PC-3 (cell line): Measurements from ENCODE around the gene CGNL1. TPM values are rescaled to one million over a fixed set of nuclear protein-coding genes. Genes with fewer than 3 reads are reported as not detected.
A peak's percentile ranks its signal among the peaks of the same experiment; 100 is the strongest.

Experiments
- ATAC-seq: fragments of 200-7000 bp; cut with Tn5 transposase; 2 replicates; pipeline ENCODE4 v1.9.1; 2020; ENCODE audit warnings: mild to moderate bottlenecking, moderate library complexity
- BruUV-seq: library from RNA; stranded (reverse); fragments of 400-500 nt; replicated peaks from 2 replicates; lab custom pipeline; 2021; lab: Mats Ljungman, UMichigan
- CTCF ChIA-PET: fragments of 300-600 bp; sonication (Branson Sonifier 250); formaldehyde crosslinking; loops from one replicate; lab custom pipeline; 2022; ENCODE audit warnings: antibody characterized with exemption; lab: Charles Lee
- POLR2A ChIA-PET: fragments of 300-600 bp; sonication (Branson Sonifier 250); formaldehyde crosslinking; loops from one replicate; lab custom pipeline; 2022; ENCODE audit warnings: antibody characterized with exemption; ENCODE audit not compliant: unreplicated experiment; lab: Charles Lee
- DNase-seq: peaks from one replicate; pipeline ENCODE4 v3.0.0-alpha.2; 2015
- H2AFZ ChIP-seq: fragments of 300-600 bp; sonication (generic); 2 replicates; pipeline ENCODE4 v1.6.0; 2016; ENCODE audit warnings: antibody characterized with exemption, low read length
- H3F3A ChIP-seq: fragments of 300-600 bp; sonication (generic); one replicate; pipeline ENCODE4 v1.6.0; 2017; ENCODE audit warnings: antibody characterized with exemption, low read length, control low read depth, mild to moderate bottlenecking; ENCODE audit not compliant: unreplicated experiment
- H3K27ac ChIP-seq: fragments of 300-600 bp; sonication (generic); 2 replicates; pipeline ENCODE4 v1.5.1; 2016; ENCODE audit warnings: mild to moderate bottlenecking, low read length
- H3K27me3 ChIP-seq: fragments of 300-600 bp; sonication (generic); 2 replicates; pipeline ENCODE4 v1.6.1; 2016; ENCODE audit warnings: low read length, mixed read lengths
- H3K36me3 ChIP-seq: fragments of 300-600 bp; sonication (generic); 2 replicates; pipeline ENCODE4 v1.6.1; 2016; ENCODE audit warnings: low read depth, mixed run types, low read length, mixed read lengths
- H3K4me1 ChIP-seq: fragments of 300-600 bp; sonication (generic); 2 replicates; pipeline ENCODE4 v1.5.1; 2016; ENCODE audit warnings: low read length; ENCODE audit not compliant: insufficient read depth
- H3K4me2 ChIP-seq: fragments of 300-600 bp; sonication (generic); 2 replicates; pipeline ENCODE4 v1.6.0; 2016; ENCODE audit warnings: low read length
- H3K4me3 ChIP-seq: fragments of 300-600 bp; sonication (generic); 2 replicates; pipeline ENCODE4 v1.5.1; 2016; ENCODE audit warnings: mild to moderate bottlenecking, low read length, mixed read lengths
- H3K79me2 ChIP-seq: fragments of 300-600 bp; sonication (generic); 2 replicates; pipeline ENCODE4 v1.6.1; 2017; ENCODE audit warnings: low read length, mixed read lengths
- H3K9ac ChIP-seq: fragments of 300-600 bp; sonication (generic); 2 replicates; pipeline ENCODE4 v1.6.0; 2016; ENCODE audit warnings: mild to moderate bottlenecking, low read length
- H3K9me2 ChIP-seq: fragments of 300-600 bp; sonication (generic); replicated peaks from 2 replicates; pipeline ENCODE4 v1.6.1; 2016; ENCODE audit warnings: mixed run types, low read length, mixed read lengths
- H3K9me3 ChIP-seq: fragments of 300-600 bp; sonication (generic); 2 replicates; pipeline ENCODE4 v1.6.1; 2016; ENCODE audit warnings: low read length, mixed read lengths
- H4K20me1 ChIP-seq: fragments of 300-600 bp; sonication (generic); 2 replicates; pipeline ENCODE4 v1.6.1; 2016; ENCODE audit warnings: low read length, mixed read lengths
- CTCF ChIP-seq: fragments of 300-600 bp; sonication (generic); conservative IDR thresholded peaks from 2 replicates; pipeline ENCODE4 v1.5.1; 2017; ENCODE audit warnings: antibody characterized with exemption, low read depth, mild to moderate bottlenecking, low read length
- EZH2 ChIP-seq: fragments of 300-600 bp; sonication (generic); IDR thresholded peaks from one replicate; pipeline ENCODE4 v1.6.1; 2017; ENCODE audit warnings: antibody characterized with exemption, mild to moderate bottlenecking, low read length; ENCODE audit not compliant: unreplicated experiment
- EZH2phosphoT487 ChIP-seq: fragments of 300-600 bp; sonication (generic); IDR thresholded peaks from 2 replicates; pipeline ENCODE4 v1.6.1; 2018; ENCODE audit warnings: mild to moderate bottlenecking, antibody characterized with exemption, low read length, borderline replicate concordance
- intact Hi-C: fragments of 100-400 bp; cut with micrococcal nuclease; formaldehyde crosslinking; loops from 2 replicates; pipeline ENCODE4 v1.9.0; 2023
- total RNA-seq: library from RNA; depleted of rRNA; stranded (reverse); fragments of >200 nt; gene quantifications from 2 replicates; pipeline ENCODE4 v1.2.3, GENCODE V29; 2014

The CGNL1 gene
- total RNA-seq, 1 experiment from 2014 or later = 0.66 TPM

GRCh38 chr15:57592426-57592825, 216.1 kb downstream of the CGNL1 start:
- Histone ChIP-seq H3F3A (no peaks in the 10 kb centered on the region), H3K79me2 (peaks cover 29% of the 10 kb centered on the region), H4K20me1 (no peaks in the 10 kb centered on the region), H2AFZ (peak overlapping the region; percentile 73), H3K9me2 (no peaks in the 10 kb centered on the region), H3K27ac (no peak overlapping the region), H3K36me3 (no peaks in the 10 kb centered on the region), H3K4me1 (peaks cover 32% of the 10 kb centered on the region), H3K4me2 (peak overlapping the region; percentile 95), H3K9me3 (no peaks in the 10 kb centered on the region), H3K9ac (peak overlapping the region; percentile 66), H3K4me3 (peak overlapping the region; percentile 77), H3K27me3 (no peaks in the 10 kb centered on the region)
- TSS peak; percentile 53 for BruUV-seq
- DNase-seq (no peak), ATAC-seq (no peak)
- ChIA-PET POLR2A (no interaction called here), CTCF (interaction anchor here (0.5 to 0.6 kb wide), 2 partner anchors 31 to 51 kb away, joined by 5 to 9 read pairs; no protein-coding TSS in a partner anchor)
- intact Hi-C loops = no loop called here
- TF ChIP-seq EZH2phosphoT487 (no peak), EZH2 (no peak), CTCF (no peak)

- Histone ChIP-seq H3K9me2 (no peaks in the 10 kb centered on the region), H3K36me3 (no peaks in the 10 kb centered on the region), H3K27me3 (no peaks in the 10 kb centered on the region), H3K4me3 (peak overlapping the region; percentile 77), H3K4me1 (peaks cover 37% of the 10 kb centered on the region), H3K4me2 (peak overlapping the region; percentile 95), H2AFZ (no peak overlapping the region), H3K27ac (no peak overlapping the region), H3K9ac (no peak overlapping the region), H3K79me2 (peaks cover 29% of the 10 kb centered on the region), H3F3A (no peaks in the 10 kb centered on the region), H3K9me3 (no peaks in the 10 kb centered on the region), H4K20me1 (no peaks in the 10 kb centered on the region)
- BruUV-seq = no TSS peak
- ChIA-PET POLR2A (no interaction called here), CTCF (interaction anchor here (0.5 to 0.6 kb wide), 2 partner anchors 32 to 51 kb away, joined by 5 to 9 read pairs; no protein-coding TSS in a partner anchor)
- no peak for TF ChIP-seq CTCF
- ATAC-seq (no peak), DNase-seq (no peak)
- intact Hi-C loops = no loop called here
These were observed 216.6 kb downstream of the CGNL1 start for GRCh38 chr15:57592836-57593420.

GRCh38 chr15:57594479-57594878, 218.2 kb downstream of the CGNL1 start:
- H3K4me1 ChIP-seq = peaks cover 51% of the 10 kb centered on the region
- BruUV-seq = no TSS peak
- POLR2A ChIA-PET = no interaction called here
- H3K9ac ChIP-seq = no peak overlapping the region
- ATAC-seq (no peak), DNase-seq (peak; percentile 40)
- H3K9me2 ChIP-seq = no peaks in the 10 kb centered on the region
- no peaks in the 10 kb centered on the region for H3F3A ChIP-seq
- H3K27me3 ChIP-seq = no peaks in the 10 kb centered on the region
- no peaks in the 10 kb centered on the region for H3K36me3 ChIP-seq
- H3K27ac ChIP-seq = no peak overlapping the region
- no peaks in the 10 kb centered on the region for H3K9me3 ChIP-seq
- intact Hi-C loops = no loop called here
- H4K20me1 ChIP-seq = no peaks in the 10 kb centered on the region
- CTCF ChIA-PET = no interaction called here
- H3K4me2 ChIP-seq = no peak overlapping the region
- H3K4me3 ChIP-seq = no peak overlapping the region
- TF ChIP-seq EZH2 (no peak), EZH2phosphoT487 (no peak), CTCF (no peak)
- peaks cover 40% of the 10 kb centered on the region for H3K79me2 ChIP-seq
- H2AFZ ChIP-seq = no peak overlapping the region
